H1 (cell line): ENCODE measurements around the gene CPE. TPM values are rescaled to one million over a fixed set of nuclear protein-coding genes. Genes with fewer than 3 reads are reported as not detected.

Source experiments
- BACH1 ChIP-seq: IDR thresholded peaks from 2 replicates; pipeline ENCODE4 v1.6.1; 2012; ENCODE audit warnings: low read length, improper control_type of control experiment
- BRCA1 ChIP-seq: IDR thresholded peaks from 2 replicates; pipeline ENCODE4 v1.6.1; 2012; ENCODE audit warnings: low read depth, low read length, improper control_type of control experiment
- polyA plus RNA-seq, 7 experiments: library from polyadenylated mRNA; depleted of rRNA in 3 of 7; stranded (reverse) in 5 of 7; unstranded in 2 of 7; fragments of >200 nt in 5 of 7; fragments of 200-250 nt in 2 of 7; gene quantifications; 1 replicate in 5 of 7; 2 replicates in 1 of 7; 4 replicates in 1 of 7; pipeline versions ENCODE4 v1.2.1 to v1.2.3, GENCODE V29; 2011 to 2013; ENCODE audit warnings: missing spikeins in 2 of 7, mixed read lengths in 2 of 7
- total RNA-seq: library from RNA; stranded (reverse); fragmentation: NEBNext Ultra II Directional; extraction: Animal tissue kit (Norgen Biotek cat#: 25700); gene quantifications from 2 replicates; pipeline ENCODE4 v1.2.1, GENCODE V29; 2021
- TF ChIP-seq, protein P1 (sequence below): IDR thresholded peaks from 2 replicates; pipeline ENCODE4 v1.6.1; 2012; ENCODE audit warnings: inconsistent platforms

CPE gene
- total and polyA plus RNA-seq, 2 of the 8 experiments (the other 6 are each of a cell fraction or from before 2014, with no cell fraction given), result 9.4 to 10.2 TPM

- TF ChIP-seq, protein P1, sequence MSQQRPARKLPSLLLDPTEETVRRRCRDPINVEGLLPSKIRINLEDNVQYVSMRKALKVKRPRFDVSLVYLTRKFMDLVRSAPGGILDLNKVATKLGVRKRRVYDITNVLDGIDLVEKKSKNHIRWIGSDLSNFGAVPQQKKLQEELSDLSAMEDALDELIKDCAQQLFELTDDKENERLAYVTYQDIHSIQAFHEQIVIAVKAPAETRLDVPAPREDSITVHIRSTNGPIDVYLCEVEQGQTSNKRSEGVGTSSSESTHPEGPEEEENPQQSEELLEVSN, result no peak
- TF ChIP-seq BACH1 (no peak), BRCA1 (no peak)
Observed at GRCh38 chr4:165367040-165367439, 11.8 kb upstream of the CPE start (continued).
